Placental epithelial cell (primary cell): ENCODE results near the gene KCNMB3. TPM values are rescaled to one million over a fixed set of nuclear protein-coding genes. Genes with fewer than 3 reads are reported as not detected.

Source experiments
- total RNA-seq: library from RNA; depleted of rRNA; stranded (reverse); fragments of >200 nt; gene quantifications from 2 replicates; pipeline ENCODE4 v1.2.3, GENCODE V29; 2012

The KCNMB3 gene
- total RNA-seq = 1.2 and 2.4 TPM in 2 replicates

GRCh38 chr3:179250803-179251476 is at the start of gene KCNMB3:
KCNMB3 (minus strand) TSS chr3:179251114; CDS start chr3:179250990, 124 bp downstream.

Other genes starting within 250 kb of the KCNMB3 start
- gene ZMAT3, start 179.3 kb downstream of the KCNMB3 start, total RNA-seq = 22.8 and 52.1 TPM in 2 replicates
- gene PIK3CA, start 102.8 kb downstream of the KCNMB3 start, total RNA-seq = 14.5 and 17.7 TPM in 2 replicates
- 38.1 and 40.1 TPM in 2 replicates for gene ZNF639, start 71.9 kb upstream of the KCNMB3 start, total RNA-seq
- 38.1 and 45.5 TPM in 2 replicates for gene MFN1, start 96.6 kb upstream of the KCNMB3 start, total RNA-seq
- 20.0 and 31.8 TPM in 2 replicates for gene GNB4, start 200.4 kb upstream of the KCNMB3 start, total RNA-seq